Measurements from ENCODE around the gene MED26. TPM values are rescaled to one million over a fixed set of nuclear protein-coding genes. Genes with fewer than 3 reads are reported as not detected.
A peak's percentile ranks its signal among the peaks of the same experiment; 100 is the strongest.

The MED26 gene
- total RNA-seq, 2 experiments from 2014 or later: 16.0 to 21.3 TPM

- peak; percentile 87 for ATAC-seq
- no peaks in the 10 kb centered on the region for H3K9me3 Mint-ChIP-seq (ENCODE audit: low read depth)
- CTCF ChIA-PET: interaction anchor here (0.8 to 1.4 kb wide), 7 partner anchors 45 to 131 kb away, joined by 3 to 5 read pairs (median 3); partner anchors contain the start of genes MED26 and SMIM7
- peaks cover 32% of the 10 kb centered on the region for H3K36me3 Mint-ChIP-seq
- no peaks in the 10 kb centered on the region for H3K27me3 Mint-ChIP-seq
- H3K4me3 Mint-ChIP-seq: peak within 1 kb of the TSS; percentile 81
- peak within 1 kb of the TSS; percentile 90 for H3K27ac Mint-ChIP-seq
- DNase-seq: peak; percentile 96
- H3K4me1 Mint-ChIP-seq: peaks cover 53% of the 10 kb centered on the region
Measured at GRCh38 chr19:16542045-16542909, 85.7 kb downstream of the MED26 start, which contains the start of gene CHERP. CHERP (minus strand) TSS chr19:16542437; CDS start chr19:16542378, 59 bp downstream.

GRCh38 chr19:16541526-16542044, 86.4 kb downstream of the MED26 start:
- DNase-seq (peak; percentile 54), ATAC-seq (peak; percentile 5)
- H3K4me3 Mint-ChIP-seq: peak overlapping the region; percentile 81
- peaks cover 35% of the 10 kb centered on the region for H3K36me3 Mint-ChIP-seq
- no peaks in the 10 kb centered on the region for H3K27me3 Mint-ChIP-seq
- H3K9me3 Mint-ChIP-seq (ENCODE audit: low read depth): no peaks in the 10 kb centered on the region
- peak overlapping the region; percentile 73 for H3K27ac Mint-ChIP-seq
- H3K4me1 Mint-ChIP-seq: peaks cover 51% of the 10 kb centered on the region
- CTCF ChIA-PET: interaction anchor here (0.9 to 1.2 kb wide), 4 partner anchors 33 to 131 kb away, joined by 3 read pairs; no protein-coding TSS in a partner anchor

- Mint-ChIP-seq H3K9me3 (ENCODE audit: low read depth) (no peaks in the 10 kb centered on the region), H3K4me1 (peaks cover 49% of the 10 kb centered on the region), H3K27me3 (no peaks in the 10 kb centered on the region), H3K36me3 (peaks cover 39% of the 10 kb centered on the region), H3K4me3 (peak overlapping the region; percentile 81), H3K27ac (no peak overlapping the region)
- CTCF ChIA-PET: interaction anchor here (0.6 to 1.2 kb wide), 5 partner anchors 34 to 741 kb away, joined by 3 to 4 read pairs (median 3); partner anchors contain the start of gene ANKLE1
- no peak for ATAC-seq
- DNase-seq: no peak
Measured at GRCh38 chr19:16540948-16541347, 87.1 kb downstream of the MED26 start.

GRCh38 chr19:16537111-16537510, 90.9 kb downstream of the MED26 start:
- no peak for DNase-seq
- Mint-ChIP-seq H3K27ac (no peak overlapping the region), H3K9me3 (ENCODE audit: low read depth) (no peaks in the 10 kb centered on the region), H3K27me3 (no peaks in the 10 kb centered on the region), H3K4me1 (peaks cover 28% of the 10 kb centered on the region), H3K36me3 (peaks cover 49% of the 10 kb centered on the region), H3K4me3 (no peak overlapping the region)
- CTCF ChIA-PET: interaction anchor here (0.6 kb wide), 1 partner anchor 392 kb away, joined by 3 read pairs; no protein-coding TSS in a partner anchor
- no peak for ATAC-seq

- CTCF ChIA-PET: no interaction called here
- no peak for ATAC-seq
- H3K27me3 Mint-ChIP-seq: no peaks in the 10 kb centered on the region
Measured at GRCh38 chr19:16536130-16536529, 91.9 kb downstream of the MED26 start.

GRCh38 chr19:16535381-16535780, 92.6 kb downstream of the MED26 start:
- Mint-ChIP-seq H3K36me3 (peaks cover 54% of the 10 kb centered on the region), H3K27ac (no peak overlapping the region), H3K4me3 (no peak overlapping the region), H3K9me3 (ENCODE audit: low read depth) (no peaks in the 10 kb centered on the region), H3K4me1 (peaks cover 17% of the 10 kb centered on the region), H3K27me3 (no peaks in the 10 kb centered on the region)
- ATAC-seq: no peak
- DNase-seq: no peak
- CTCF ChIA-PET: no interaction called here

More at GRCh38 chr19:16536130-16536529, 91.9 kb downstream of the MED26 start:
- DNase-seq: no peak
- H3K4me1 Mint-ChIP-seq: peaks cover 24% of the 10 kb centered on the region
- H3K9me3 Mint-ChIP-seq (ENCODE audit: low read depth): no peaks in the 10 kb centered on the region
- H3K36me3 Mint-ChIP-seq: peaks cover 53% of the 10 kb centered on the region
- H3K4me3 Mint-ChIP-seq: no peak overlapping the region
- H3K27ac Mint-ChIP-seq: no peak overlapping the region

GRCh38 chr19:16532440-16533234, 95.4 kb downstream of the MED26 start:
- H3K9me3 Mint-ChIP-seq (ENCODE audit: low read depth): no peaks in the 10 kb centered on the region
- CTCF ChIA-PET: no interaction called here
- DNase-seq: no peak
- ATAC-seq: no peak
- H3K4me3 Mint-ChIP-seq: no peak overlapping the region
- H3K36me3 Mint-ChIP-seq: peaks cover 51% of the 10 kb centered on the region
- H3K27me3 Mint-ChIP-seq: no peaks in the 10 kb centered on the region
- peaks cover 1% of the 10 kb centered on the region for H3K4me1 Mint-ChIP-seq
- no peak overlapping the region for H3K27ac Mint-ChIP-seq

GRCh38 chr19:16531380-16531669, 96.7 kb downstream of the MED26 start:
- CTCF ChIA-PET: no interaction called here
- ATAC-seq (no peak), DNase-seq (no peak)
- H3K4me3 Mint-ChIP-seq: no peak overlapping the region
- H3K27ac Mint-ChIP-seq: no peak overlapping the region
- no peaks in the 10 kb centered on the region for H3K9me3 Mint-ChIP-seq (ENCODE audit: low read depth)
- no peaks in the 10 kb centered on the region for H3K4me1 Mint-ChIP-seq
- H3K27me3 Mint-ChIP-seq: no peaks in the 10 kb centered on the region
- peaks cover 49% of the 10 kb centered on the region for H3K36me3 Mint-ChIP-seq

GRCh38 chr19:16530540-16531379, 97.2 kb downstream of the MED26 start:
- peaks cover 49% of the 10 kb centered on the region for H3K36me3 Mint-ChIP-seq
- DNase-seq (no peak), ATAC-seq (no peak)
- CTCF ChIA-PET: no interaction called here
- no peak overlapping the region for H3K4me3 Mint-ChIP-seq
- no peaks in the 10 kb centered on the region for H3K9me3 Mint-ChIP-seq (ENCODE audit: low read depth)
- H3K4me1 Mint-ChIP-seq: no peaks in the 10 kb centered on the region
- H3K27ac Mint-ChIP-seq: no peak overlapping the region
- H3K27me3 Mint-ChIP-seq: no peaks in the 10 kb centered on the region

- DNase-seq (no peak), ATAC-seq (no peak)
- Mint-ChIP-seq H3K4me3 (no peak overlapping the region), H3K27ac (no peak overlapping the region), H3K27me3 (no peaks in the 10 kb centered on the region), H3K9me3 (ENCODE audit: low read depth) (no peaks in the 10 kb centered on the region), H3K4me1 (no peaks in the 10 kb centered on the region), H3K36me3 (peaks cover 47% of the 10 kb centered on the region)
- CTCF ChIA-PET: no interaction called here
Measured at GRCh38 chr19:16529466-16530144, 98.4 kb downstream of the MED26 start.

GRCh38 chr19:16527971-16528521, 100.0 kb downstream of the MED26 start:
- DNase-seq (peak; percentile 59), ATAC-seq (peak; percentile 64)
- CTCF ChIA-PET: interaction anchor here (1.0 to 1.7 kb wide), 4 partner anchors 59 to 187 kb away, joined by 4 to 5 read pairs (median 4); partner anchors contain the start of gene TMEM38A
- Mint-ChIP-seq H3K4me3 (no peak overlapping the region), H3K4me1 (no peaks in the 10 kb centered on the region), H3K9me3 (ENCODE audit: low read depth) (no peaks in the 10 kb centered on the region), H3K36me3 (peaks cover 47% of the 10 kb centered on the region), H3K27me3 (no peaks in the 10 kb centered on the region), H3K27ac (peak overlapping the region; percentile 14)

GRCh38 chr19:16527334-16527935, 100.6 kb downstream of the MED26 start:
- DNase-seq: no peak
- H3K36me3 Mint-ChIP-seq: peaks cover 52% of the 10 kb centered on the region

More at GRCh38 chr19:16527334-16527935, 100.6 kb downstream of the MED26 start:
- Mint-ChIP-seq H3K27me3 (no peaks in the 10 kb centered on the region), H3K9me3 (ENCODE audit: low read depth) (no peaks in the 10 kb centered on the region), H3K27ac (no peak overlapping the region), H3K4me1 (no peaks in the 10 kb centered on the region), H3K4me3 (no peak overlapping the region)
- ATAC-seq: no peak
- CTCF ChIA-PET: interaction anchor here (0.9 to 1.7 kb wide), 4 partner anchors 60 to 251 kb away, joined by 3 to 5 read pairs (median 4); no protein-coding TSS in a partner anchor
